Neural progenitor cell (in vitro differentiated cells): ENCODE results near the gene IER3IP1.

Experiments used
- EZH2 ChIP-seq: fragments of 200-600 bp; sonication (generic); IDR thresholded peaks from 2 replicates; pipeline ENCODE4 v1.6.1; 2017; ENCODE audit warnings: antibody characterized with exemption, mild to moderate bottlenecking, moderate library complexity
- EZH2phosphoT487 ChIP-seq: fragments of 200-600 bp; sonication (generic); IDR thresholded peaks from 2 replicates; pipeline ENCODE4 v1.6.1; 2017; ENCODE audit warnings: antibody characterized with exemption
- TF ChIP-seq, protein P1 (sequence below): fragments of 200-600 bp; sonication (generic); IDR thresholded peaks from 2 replicates; pipeline ENCODE4 v1.5.1; 2017; ENCODE audit warnings: antibody characterized with exemption, mild to moderate bottlenecking

DNA sequence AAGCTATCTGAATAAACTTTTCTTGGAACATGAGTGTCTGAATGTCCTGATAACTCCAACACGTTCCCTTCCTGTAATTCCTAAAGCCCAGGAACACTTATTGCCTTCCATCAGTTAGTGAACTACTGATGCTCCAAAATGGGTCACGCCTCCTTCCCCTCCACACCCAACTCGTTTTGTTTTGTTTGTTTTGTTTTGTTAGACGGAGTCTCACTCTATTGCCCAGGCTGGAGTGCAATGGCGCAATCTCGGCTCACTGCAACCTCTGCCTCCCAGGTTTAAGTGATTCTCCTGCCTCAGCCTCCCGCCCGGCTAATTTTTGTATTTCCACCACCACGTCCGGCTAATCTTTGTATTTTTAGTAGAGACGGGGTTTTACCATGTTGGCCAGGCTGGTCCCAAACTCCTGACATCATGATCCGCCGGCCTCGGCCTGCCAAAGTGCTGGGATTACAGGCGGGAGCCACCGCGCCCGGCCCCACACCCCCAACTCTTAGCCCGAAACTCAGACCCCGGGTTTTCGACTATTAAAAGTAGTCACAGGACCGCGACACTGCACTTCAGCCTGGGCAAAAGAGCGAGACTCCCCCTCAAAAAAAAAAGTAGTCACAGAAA is 774 bp downstream of the IER3IP1 start:
- TF ChIP-seq, protein P1, sequence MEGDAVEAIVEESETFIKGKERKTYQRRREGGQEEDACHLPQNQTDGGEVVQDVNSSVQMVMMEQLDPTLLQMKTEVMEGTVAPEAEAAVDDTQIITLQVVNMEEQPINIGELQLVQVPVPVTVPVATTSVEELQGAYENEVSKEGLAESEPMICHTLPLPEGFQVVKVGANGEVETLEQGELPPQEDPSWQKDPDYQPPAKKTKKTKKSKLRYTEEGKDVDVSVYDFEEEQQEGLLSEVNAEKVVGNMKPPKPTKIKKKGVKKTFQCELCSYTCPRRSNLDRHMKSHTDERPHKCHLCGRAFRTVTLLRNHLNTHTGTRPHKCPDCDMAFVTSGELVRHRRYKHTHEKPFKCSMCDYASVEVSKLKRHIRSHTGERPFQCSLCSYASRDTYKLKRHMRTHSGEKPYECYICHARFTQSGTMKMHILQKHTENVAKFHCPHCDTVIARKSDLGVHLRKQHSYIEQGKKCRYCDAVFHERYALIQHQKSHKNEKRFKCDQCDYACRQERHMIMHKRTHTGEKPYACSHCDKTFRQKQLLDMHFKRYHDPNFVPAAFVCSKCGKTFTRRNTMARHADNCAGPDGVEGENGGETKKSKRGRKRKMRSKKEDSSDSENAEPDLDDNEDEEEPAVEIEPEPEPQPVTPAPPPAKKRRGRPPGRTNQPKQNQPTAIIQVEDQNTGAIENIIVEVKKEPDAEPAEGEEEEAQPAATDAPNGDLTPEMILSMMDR: no peak
- TF ChIP-seq EZH2phosphoT487 (no peak), EZH2 (no peak)
